DOHH2 (cell line): ENCODE results near the gene SP8.
A peak's percentile ranks its signal among the peaks of the same experiment; 100 is the strongest.

ENCODE experiments used
- H3F3A ChIP-seq: fragments of 200-600 bp; sonication (generic), shearing (Covaris generic); 2 replicates; pipeline ENCODE4 v1.6.0; 2016; ENCODE audit warnings: antibody characterized with exemption, mild to moderate bottlenecking; ENCODE audit not compliant: control insufficient read depth, insufficient read depth
- H3K27ac ChIP-seq: fragments of 200-600 bp; sonication (generic); 2 replicates; pipeline ENCODE4 v1.5.1; 2014; ENCODE audit warnings: low read depth, mild to moderate bottlenecking, low read length, moderate library complexity
- H3K27me3 ChIP-seq: fragments of 200-600 bp; sonication (generic); 2 replicates; pipeline ENCODE4 v1.6.1; 2014; ENCODE audit warnings: mild to moderate bottlenecking, low read length, mixed read lengths; ENCODE audit not compliant: control insufficient read depth
- H3K36me3 ChIP-seq: fragments of 200-600 bp; sonication (generic); 2 replicates; pipeline ENCODE4 v1.6.1; 2014; ENCODE audit warnings: mild to moderate bottlenecking, low read length, moderate library complexity, mixed read lengths; ENCODE audit not compliant: control insufficient read depth
- H3K4me1 ChIP-seq: fragments of 200-600 bp; sonication (generic); 2 replicates; pipeline ENCODE4 v1.6.1; 2014; ENCODE audit warnings: mild to moderate bottlenecking, low read length, mixed read lengths; ENCODE audit not compliant: control insufficient read depth
- H3K4me2 ChIP-seq: fragments of 200-600 bp; sonication (generic); 2 replicates; pipeline ENCODE4 v1.6.0; 2014; ENCODE audit warnings: mild to moderate bottlenecking, low read length, moderate library complexity
- H3K4me3 ChIP-seq: fragments of 200-600 bp; sonication (generic); 2 replicates; pipeline ENCODE4 v1.5.1; 2014; ENCODE audit warnings: mild to moderate bottlenecking, low read length, mixed read lengths
- H3K79me2 ChIP-seq: fragments of 200-600 bp; sonication (generic); 2 replicates; pipeline ENCODE4 v1.6.1; 2014; ENCODE audit warnings: mild to moderate bottlenecking, low read length, mixed read lengths; ENCODE audit not compliant: control insufficient read depth
- H3K9me2 ChIP-seq: fragments of 200-600 bp; sonication (generic); replicated peaks from 2 replicates; pipeline ENCODE4 v1.6.1; 2014; ENCODE audit warnings: mild to moderate bottlenecking, low read length, mixed read lengths; ENCODE audit not compliant: control insufficient read depth
- H3K9me3 ChIP-seq: fragments of 200-600 bp; sonication (generic); 2 replicates; pipeline ENCODE4 v1.6.1; 2014; ENCODE audit warnings: antibody characterized with exemption, low read length, mixed read lengths; ENCODE audit not compliant: control insufficient read depth, insufficient read depth
- H4K20me1 ChIP-seq: fragments of 200-600 bp; sonication (generic); 2 replicates; pipeline ENCODE4 v1.6.0; 2014; ENCODE audit warnings: low read depth, mild to moderate bottlenecking, antibody characterized with exemption, low read length, moderate library complexity; ENCODE audit not compliant: control insufficient read depth, insufficient read depth
- EZH2phosphoT487 ChIP-seq: fragments of 200-600 bp; sonication (generic); IDR thresholded peaks from 2 replicates; pipeline ENCODE4 v1.6.1; 2017; ENCODE audit warnings: borderline replicate concordance, mild to moderate bottlenecking, antibody characterized with exemption, low read length, moderate library complexity, mixed read lengths
- TF ChIP-seq, protein P1 (sequence below): fragments of 200-600 bp; sonication (generic); IDR thresholded peaks from one replicate; pipeline ENCODE4 v1.5.1; 2014; ENCODE audit warnings: antibody characterized with exemption, mild to moderate bottlenecking, low read depth, low read length; ENCODE audit not compliant: poor library complexity, severe bottlenecking

SP8 gene

DNA sequence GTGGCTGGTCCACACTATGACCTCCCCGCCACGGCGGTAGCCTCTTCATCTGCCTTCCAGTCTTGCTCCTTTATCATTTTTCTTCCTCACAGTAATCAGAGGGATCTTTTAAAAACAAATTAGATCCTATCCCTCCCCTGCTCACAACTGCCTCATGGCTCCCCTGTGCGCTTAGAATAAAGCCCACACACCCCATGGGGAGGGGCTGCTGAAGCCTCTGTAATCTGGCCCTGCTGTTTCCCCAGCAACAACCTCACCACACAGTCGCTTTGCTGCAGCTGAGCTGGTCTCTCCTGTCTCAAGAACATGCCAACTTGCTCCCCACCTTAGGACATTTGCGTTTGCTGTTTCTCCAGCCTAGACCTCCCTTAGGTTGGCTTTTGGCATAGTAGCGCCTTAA lies 41.0 kb downstream of the SP8 start:
- Histone ChIP-seq H3F3A (no peaks in the 10 kb centered on the region), H3K27ac (no peak overlapping the region), H3K79me2 (no peaks in the 10 kb centered on the region), H4K20me1 (no peaks in the 10 kb centered on the region), H3K9me3 (no peaks in the 10 kb centered on the region), H3K4me3 (no peak overlapping the region), H3K4me2 (no peak overlapping the region), H3K36me3 (no peaks in the 10 kb centered on the region), H3K27me3 (no peaks in the 10 kb centered on the region), H3K4me1 (no peaks in the 10 kb centered on the region), H3K9me2 (no peaks in the 10 kb centered on the region)
- TF ChIP-seq EZH2phosphoT487 = no peak
- TF ChIP-seq, protein P1, sequence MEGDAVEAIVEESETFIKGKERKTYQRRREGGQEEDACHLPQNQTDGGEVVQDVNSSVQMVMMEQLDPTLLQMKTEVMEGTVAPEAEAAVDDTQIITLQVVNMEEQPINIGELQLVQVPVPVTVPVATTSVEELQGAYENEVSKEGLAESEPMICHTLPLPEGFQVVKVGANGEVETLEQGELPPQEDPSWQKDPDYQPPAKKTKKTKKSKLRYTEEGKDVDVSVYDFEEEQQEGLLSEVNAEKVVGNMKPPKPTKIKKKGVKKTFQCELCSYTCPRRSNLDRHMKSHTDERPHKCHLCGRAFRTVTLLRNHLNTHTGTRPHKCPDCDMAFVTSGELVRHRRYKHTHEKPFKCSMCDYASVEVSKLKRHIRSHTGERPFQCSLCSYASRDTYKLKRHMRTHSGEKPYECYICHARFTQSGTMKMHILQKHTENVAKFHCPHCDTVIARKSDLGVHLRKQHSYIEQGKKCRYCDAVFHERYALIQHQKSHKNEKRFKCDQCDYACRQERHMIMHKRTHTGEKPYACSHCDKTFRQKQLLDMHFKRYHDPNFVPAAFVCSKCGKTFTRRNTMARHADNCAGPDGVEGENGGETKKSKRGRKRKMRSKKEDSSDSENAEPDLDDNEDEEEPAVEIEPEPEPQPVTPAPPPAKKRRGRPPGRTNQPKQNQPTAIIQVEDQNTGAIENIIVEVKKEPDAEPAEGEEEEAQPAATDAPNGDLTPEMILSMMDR = no peak

DNA sequence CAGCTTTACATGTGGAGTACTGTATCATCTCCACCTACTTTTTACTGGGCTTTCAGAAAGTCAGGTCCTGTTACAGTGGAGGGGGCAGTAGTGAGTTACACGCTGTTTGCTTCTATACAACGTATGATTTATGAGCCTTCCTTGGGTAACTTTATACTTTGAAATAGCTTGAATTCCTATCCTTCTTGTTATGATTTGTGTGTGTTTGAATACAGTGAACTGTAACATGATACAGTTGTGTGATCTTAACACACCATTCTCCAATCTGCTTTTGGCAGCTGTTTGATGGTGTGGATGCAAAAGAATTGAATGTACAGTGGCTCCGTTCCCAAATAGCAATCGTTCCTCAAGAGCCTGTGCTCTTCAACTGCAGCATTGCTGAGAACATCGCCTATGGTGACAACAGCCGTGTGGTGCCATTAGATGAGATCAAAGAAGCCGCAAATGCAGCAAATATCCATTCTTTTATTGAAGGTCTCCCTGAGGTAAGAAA lies 41.7 kb downstream of the SP8 start:
- no peaks in the 10 kb centered on the region for H3K9me3 ChIP-seq
- H3K4me2 ChIP-seq = no peak overlapping the region
- TF ChIP-seq, protein P1 = peak; percentile 27
- TF ChIP-seq EZH2phosphoT487 = no peak
- H3K79me2 ChIP-seq = no peaks in the 10 kb centered on the region
- no peaks in the 10 kb centered on the region for H4K20me1 ChIP-seq
- H3K9me2 ChIP-seq = no peaks in the 10 kb centered on the region
- H3K27me3 ChIP-seq = no peaks in the 10 kb centered on the region
- H3K4me3 ChIP-seq = no peak overlapping the region
- H3K4me1 ChIP-seq = no peaks in the 10 kb centered on the region
- H3K27ac ChIP-seq = no peak overlapping the region
- H3F3A ChIP-seq = no peaks in the 10 kb centered on the region
- no peaks in the 10 kb centered on the region for H3K36me3 ChIP-seq

DNA sequence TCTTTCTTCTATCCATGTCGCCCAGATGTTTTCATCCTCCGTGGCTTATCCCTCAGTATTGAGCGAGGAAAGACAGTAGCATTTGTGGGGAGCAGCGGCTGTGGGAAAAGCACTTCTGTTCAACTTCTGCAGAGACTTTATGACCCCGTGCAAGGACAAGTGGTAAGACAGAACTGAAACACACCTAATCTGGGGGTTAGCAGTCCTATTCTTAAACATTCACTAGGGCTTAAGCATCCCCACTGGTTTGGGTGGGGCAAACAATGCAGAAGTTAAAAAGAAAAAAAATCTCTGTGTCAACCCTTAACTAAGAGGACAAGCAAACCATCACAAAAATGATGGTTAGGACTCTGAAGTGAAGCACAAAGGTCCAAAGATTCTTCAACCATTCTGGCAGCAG lies 43.8 kb downstream of the SP8 start:
- Histone ChIP-seq H3K27ac (no peak overlapping the region), H3K79me2 (no peaks in the 10 kb centered on the region), H4K20me1 (no peaks in the 10 kb centered on the region), H3K9me2 (no peaks in the 10 kb centered on the region), H3F3A (no peaks in the 10 kb centered on the region), H3K9me3 (no peaks in the 10 kb centered on the region), H3K4me2 (no peak overlapping the region), H3K27me3 (no peaks in the 10 kb centered on the region), H3K36me3 (no peaks in the 10 kb centered on the region), H3K4me3 (no peak overlapping the region), H3K4me1 (no peaks in the 10 kb centered on the region)
- TF ChIP-seq, protein P1 = no peak
- no peak for TF ChIP-seq EZH2phosphoT487
